Osteoblast (primary cell): ENCODE data around the gene CPT1B. TPM values are rescaled to one million over a fixed set of nuclear protein-coding genes. Genes with fewer than 3 reads are reported as not detected.

ENCODE experiments used
- DNase-seq: peaks from one replicate; pipeline ENCODE4 v3.0.0; 2011; ENCODE audit warnings: low spot score, mixed read lengths; ENCODE audit not compliant: insufficient read length; ENCODE audit errors: missing footprints
- H2AFZ ChIP-seq: 2 replicates; pipeline ENCODE4 v1.6.0; 2011; ENCODE audit warnings: mild to moderate bottlenecking, low read length
- H3K27ac ChIP-seq: 2 replicates; pipeline ENCODE4 v1.5.1; 2011; ENCODE audit warnings: mild to moderate bottlenecking, low read depth, low read length, moderate library complexity
- H3K27me3 ChIP-seq: 2 replicates; pipeline ENCODE4 v1.6.0; 2012; ENCODE audit warnings: mild to moderate bottlenecking, control low read depth, inconsistent platforms, low read length, moderate library complexity; ENCODE audit not compliant: insufficient read depth
- H3K36me3 ChIP-seq: 2 replicates; pipeline ENCODE4 v1.5.1; 2011; ENCODE audit warnings: mild to moderate bottlenecking, low read length, control low read depth, moderate library complexity; ENCODE audit not compliant: insufficient read depth
- H3K4me1 ChIP-seq: 2 replicates; pipeline ENCODE4 v1.5.1; 2011; ENCODE audit warnings: mild to moderate bottlenecking, low read length, control low read depth, moderate library complexity; ENCODE audit not compliant: insufficient read depth
- H3K4me2 ChIP-seq: 2 replicates; pipeline ENCODE4 v1.6.0; 2011; ENCODE audit warnings: mild to moderate bottlenecking, low read length; ENCODE audit not compliant: insufficient read depth
- H3K4me3 ChIP-seq: fragments of 200-600 bp; sonication (generic); 3 replicates; pipeline ENCODE4 v1.5.1; 2012; ENCODE audit warnings: mild to moderate bottlenecking, low read length, inconsistent platforms; ENCODE audit not compliant: insufficient read depth
- H3K79me2 ChIP-seq: 2 replicates; pipeline ENCODE4 v1.6.0; 2012; ENCODE audit warnings: mild to moderate bottlenecking, low read length, control low read depth, inconsistent platforms; ENCODE audit not compliant: insufficient read depth
- H3K9me3 ChIP-seq: 2 replicates; pipeline ENCODE4 v1.5.1; 2011; ENCODE audit warnings: low read depth, low read length, control low read depth
- H4K20me1 ChIP-seq: 2 replicates; pipeline ENCODE4 v1.6.0; 2012; ENCODE audit warnings: mild to moderate bottlenecking, low read length, control low read depth; ENCODE audit not compliant: insufficient read depth
- total RNA-seq: library from RNA; depleted of rRNA; stranded (reverse); fragments of >200 nt; gene quantifications from 2 replicates; pipeline ENCODE4 v1.2.3, GENCODE V29; 2012
- TF ChIP-seq, protein P1 (sequence below): IDR thresholded peaks from 2 replicates; pipeline ENCODE4 v1.5.1; 2011; ENCODE audit warnings: mild to moderate bottlenecking, low read depth, low read length, moderate library complexity; ENCODE audit errors: extremely low read depth

Gene CPT1B
- total RNA-seq, 1 donor: 1.8 TPM

DNA sequence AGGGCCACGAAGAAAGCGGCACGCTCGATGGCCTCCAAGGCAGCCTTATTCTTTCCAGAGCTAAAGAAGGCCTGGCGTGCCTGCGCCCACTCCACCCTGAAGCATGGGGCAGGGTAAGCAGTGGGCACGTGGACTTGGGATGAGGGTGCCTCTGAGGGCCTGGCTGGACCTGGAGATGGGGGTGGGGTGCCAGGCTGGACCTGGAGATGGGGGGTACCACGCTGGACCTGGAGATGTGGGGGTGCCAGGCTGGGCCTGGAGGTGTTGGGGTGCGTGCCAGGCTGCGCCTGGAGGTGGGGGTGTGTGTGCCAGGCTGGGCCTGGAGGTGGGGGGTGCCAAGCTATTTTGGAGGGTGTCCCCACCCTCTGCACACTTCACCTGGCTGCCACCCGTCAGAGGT, 5.3 kb downstream of the CPT1B start:
- peak; percentile 80 for DNase-seq
- Histone ChIP-seq H3K79me2 (no peaks in the 10 kb centered on the region), H3K4me1 (peaks cover under 1% of the 10 kb centered on the region), H4K20me1 (no peaks in the 10 kb centered on the region), H3K4me3 (no peak overlapping the region), H3K27me3 (no peaks in the 10 kb centered on the region), H3K4me2 (no peak overlapping the region), H3K9me3 (no peaks in the 10 kb centered on the region), H3K27ac (no peak overlapping the region), H2AFZ (no peak overlapping the region), H3K36me3 (no peaks in the 10 kb centered on the region)
- TF ChIP-seq, protein P1, sequence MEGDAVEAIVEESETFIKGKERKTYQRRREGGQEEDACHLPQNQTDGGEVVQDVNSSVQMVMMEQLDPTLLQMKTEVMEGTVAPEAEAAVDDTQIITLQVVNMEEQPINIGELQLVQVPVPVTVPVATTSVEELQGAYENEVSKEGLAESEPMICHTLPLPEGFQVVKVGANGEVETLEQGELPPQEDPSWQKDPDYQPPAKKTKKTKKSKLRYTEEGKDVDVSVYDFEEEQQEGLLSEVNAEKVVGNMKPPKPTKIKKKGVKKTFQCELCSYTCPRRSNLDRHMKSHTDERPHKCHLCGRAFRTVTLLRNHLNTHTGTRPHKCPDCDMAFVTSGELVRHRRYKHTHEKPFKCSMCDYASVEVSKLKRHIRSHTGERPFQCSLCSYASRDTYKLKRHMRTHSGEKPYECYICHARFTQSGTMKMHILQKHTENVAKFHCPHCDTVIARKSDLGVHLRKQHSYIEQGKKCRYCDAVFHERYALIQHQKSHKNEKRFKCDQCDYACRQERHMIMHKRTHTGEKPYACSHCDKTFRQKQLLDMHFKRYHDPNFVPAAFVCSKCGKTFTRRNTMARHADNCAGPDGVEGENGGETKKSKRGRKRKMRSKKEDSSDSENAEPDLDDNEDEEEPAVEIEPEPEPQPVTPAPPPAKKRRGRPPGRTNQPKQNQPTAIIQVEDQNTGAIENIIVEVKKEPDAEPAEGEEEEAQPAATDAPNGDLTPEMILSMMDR: no peak

DNA sequence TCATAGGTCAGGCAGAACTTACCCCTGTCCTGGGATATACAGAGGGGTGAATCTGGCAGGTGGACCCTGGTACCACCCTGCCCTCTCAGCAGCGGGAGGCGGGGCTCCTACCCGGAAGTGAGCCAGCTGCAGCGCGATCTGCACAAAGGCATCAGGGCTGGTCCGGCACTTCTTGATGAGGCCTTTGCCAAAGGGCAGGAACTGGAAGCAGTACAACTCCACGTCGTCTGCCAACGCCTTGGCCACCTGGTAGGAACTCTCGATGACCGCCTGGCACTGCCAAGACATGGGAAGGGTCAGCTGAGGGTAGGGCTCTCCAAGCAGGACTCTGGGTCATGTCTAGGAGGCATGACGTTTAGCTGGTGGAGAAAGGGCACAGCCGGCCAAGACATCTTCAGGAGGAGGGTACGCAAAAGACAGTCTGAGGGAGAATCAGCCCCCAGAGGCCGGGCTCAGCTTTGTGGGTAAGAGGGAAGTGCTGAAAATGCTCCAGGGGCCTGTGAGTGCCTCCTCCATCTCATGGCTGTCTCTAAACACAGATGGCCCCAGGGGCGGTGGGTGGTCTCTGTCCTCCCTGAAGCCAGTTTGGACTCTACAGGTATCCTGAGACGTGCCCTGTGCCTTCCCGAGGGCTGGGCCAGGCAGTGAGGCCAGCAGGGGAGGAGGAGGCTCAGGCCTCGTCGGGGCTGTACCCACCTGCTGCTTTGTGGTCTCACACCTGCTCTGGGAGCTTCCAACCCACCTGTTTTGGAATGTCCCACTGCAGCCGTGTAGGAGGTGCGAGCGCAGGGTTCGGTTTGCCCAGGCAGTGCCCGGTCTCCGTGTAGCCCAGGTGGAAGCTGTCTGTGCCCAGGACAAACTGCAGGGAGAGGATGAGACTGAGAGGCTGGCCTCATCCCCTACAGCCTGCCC, 6.7 kb downstream of the CPT1B start:
- Histone ChIP-seq H3K79me2 (no peaks in the 10 kb centered on the region), H3K27me3 (no peaks in the 10 kb centered on the region), H3K4me1 (no peaks in the 10 kb centered on the region), H3K4me3 (no peak overlapping the region), H3K36me3 (no peaks in the 10 kb centered on the region), H3K27ac (no peak overlapping the region), H3K4me2 (no peak overlapping the region), H2AFZ (no peak overlapping the region), H3K9me3 (no peaks in the 10 kb centered on the region), H4K20me1 (no peaks in the 10 kb centered on the region)
- TF ChIP-seq, protein P1: no peak
- peak; percentile 73 for DNase-seq

DNA sequence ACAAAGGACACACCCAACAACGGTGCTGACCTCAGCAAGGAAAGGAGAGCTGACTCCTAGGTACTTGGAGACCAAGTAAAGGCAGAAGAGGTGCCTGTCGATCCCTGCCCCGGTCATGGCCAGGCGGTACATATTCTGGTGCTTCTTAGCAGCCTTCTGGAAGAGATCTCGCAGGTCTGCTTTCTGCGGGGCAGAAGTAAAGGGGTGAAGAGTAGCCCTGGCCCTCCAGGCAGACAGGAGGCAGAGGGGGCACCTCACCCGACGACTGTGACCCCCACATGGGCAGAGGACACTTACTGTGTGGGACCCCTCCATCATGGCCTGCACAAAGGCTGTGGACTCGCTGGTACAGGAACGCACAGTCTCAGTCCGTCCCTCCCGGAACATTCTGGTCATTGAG, 7.4 kb downstream of the CPT1B start:
- H3K36me3 ChIP-seq: no peaks in the 10 kb centered on the region
- TF ChIP-seq, protein P1: no peak

DNA sequence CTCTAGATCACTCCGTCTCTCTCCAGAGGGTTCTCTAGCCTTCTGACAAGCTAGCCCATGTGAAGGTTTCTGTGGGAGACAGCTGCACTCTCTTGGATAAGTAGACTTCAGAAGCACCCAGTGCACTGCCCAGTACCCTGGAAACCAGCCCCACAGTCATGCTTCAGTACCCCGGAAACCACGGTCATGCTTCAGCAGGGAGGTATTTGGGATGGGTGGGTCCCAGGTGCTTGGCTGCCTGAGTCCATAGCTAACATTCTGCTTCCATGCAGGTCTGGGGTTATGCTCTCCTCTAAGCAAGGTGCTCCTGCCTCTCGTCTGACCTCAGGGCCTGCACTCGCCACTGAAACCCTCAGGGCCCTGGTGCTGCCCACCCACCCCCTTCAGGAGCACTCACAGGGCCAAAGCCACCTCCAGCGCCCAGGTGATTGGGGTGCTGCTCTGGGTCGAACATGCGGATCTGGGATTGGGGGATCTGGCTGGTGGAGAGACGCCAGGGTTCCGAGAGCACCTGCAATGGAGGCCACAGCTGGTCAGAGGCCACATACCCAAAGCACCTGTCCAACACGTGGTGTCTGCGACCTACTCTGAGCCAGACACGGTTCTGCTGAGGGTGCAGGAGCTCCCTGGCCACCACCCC, 8.2 kb downstream of the CPT1B start:
- H3K4me3 ChIP-seq: no peak overlapping the region
- no peaks in the 10 kb centered on the region for H3K36me3 ChIP-seq
- H4K20me1 ChIP-seq: no peaks in the 10 kb centered on the region
- TF ChIP-seq, protein P1: no peak
- H3K27ac ChIP-seq: no peak overlapping the region
- peak; percentile 58 for DNase-seq
- peaks cover 3% of the 10 kb centered on the region for H3K27me3 ChIP-seq
- no peaks in the 10 kb centered on the region for H3K9me3 ChIP-seq
- no peak overlapping the region for H3K4me2 ChIP-seq
- no peaks in the 10 kb centered on the region for H3K4me1 ChIP-seq
- no peaks in the 10 kb centered on the region for H3K79me2 ChIP-seq
- H2AFZ ChIP-seq: no peak overlapping the region

More for the DNA sequence above, 7.4 kb downstream of the CPT1B start:
- Histone ChIP-seq H3K4me2 (no peak overlapping the region), H2AFZ (no peak overlapping the region), H3K4me3 (no peak overlapping the region), H3K27me3 (no peaks in the 10 kb centered on the region), H3K9me3 (no peaks in the 10 kb centered on the region), H3K27ac (no peak overlapping the region), H3K4me1 (no peaks in the 10 kb centered on the region), H4K20me1 (no peaks in the 10 kb centered on the region), H3K79me2 (no peaks in the 10 kb centered on the region)
- DNase-seq: peak; percentile 65
